HG02885 (cell line): ENCODE measurements around the gene RDH5.
A peak's percentile ranks its signal among the peaks of the same experiment; 100 is the strongest.

Experiments
- ATAC-seq: cut with Tn5 transposase; IDR thresholded peaks from one replicate; pipeline ENCODE4 v1.9.1; 2021; ENCODE audit warnings: mild to moderate bottlenecking; ENCODE audit not compliant: unreplicated experiment, poor library complexity

Gene RDH5

DNA sequence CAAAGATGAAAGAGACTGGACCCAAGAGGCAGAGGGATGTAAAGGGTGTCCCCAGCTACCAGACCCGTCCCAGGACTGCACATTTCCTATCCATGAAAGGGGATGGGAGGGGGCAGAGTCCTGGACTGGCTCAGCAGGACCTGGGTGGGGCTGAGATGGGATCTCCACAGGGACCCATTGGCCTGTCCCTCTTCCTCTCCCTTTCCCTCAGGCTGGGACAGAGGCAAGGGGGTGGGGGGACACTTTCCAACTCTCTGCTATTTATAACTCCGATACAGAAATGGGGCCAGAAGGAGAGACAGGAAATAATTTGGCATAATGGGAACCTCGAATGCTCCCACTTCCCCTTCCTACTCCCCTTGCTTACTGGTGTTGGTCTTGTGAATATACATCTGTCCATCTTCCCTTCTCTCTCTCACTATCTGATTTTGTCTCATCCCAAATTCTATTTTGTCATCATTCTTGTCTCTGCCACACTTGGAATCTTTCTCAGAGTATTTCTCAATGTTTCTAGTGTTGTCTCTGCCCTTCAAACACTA is 11.4 kb upstream of the RDH5 start:
- no peak for ATAC-seq

DNA sequence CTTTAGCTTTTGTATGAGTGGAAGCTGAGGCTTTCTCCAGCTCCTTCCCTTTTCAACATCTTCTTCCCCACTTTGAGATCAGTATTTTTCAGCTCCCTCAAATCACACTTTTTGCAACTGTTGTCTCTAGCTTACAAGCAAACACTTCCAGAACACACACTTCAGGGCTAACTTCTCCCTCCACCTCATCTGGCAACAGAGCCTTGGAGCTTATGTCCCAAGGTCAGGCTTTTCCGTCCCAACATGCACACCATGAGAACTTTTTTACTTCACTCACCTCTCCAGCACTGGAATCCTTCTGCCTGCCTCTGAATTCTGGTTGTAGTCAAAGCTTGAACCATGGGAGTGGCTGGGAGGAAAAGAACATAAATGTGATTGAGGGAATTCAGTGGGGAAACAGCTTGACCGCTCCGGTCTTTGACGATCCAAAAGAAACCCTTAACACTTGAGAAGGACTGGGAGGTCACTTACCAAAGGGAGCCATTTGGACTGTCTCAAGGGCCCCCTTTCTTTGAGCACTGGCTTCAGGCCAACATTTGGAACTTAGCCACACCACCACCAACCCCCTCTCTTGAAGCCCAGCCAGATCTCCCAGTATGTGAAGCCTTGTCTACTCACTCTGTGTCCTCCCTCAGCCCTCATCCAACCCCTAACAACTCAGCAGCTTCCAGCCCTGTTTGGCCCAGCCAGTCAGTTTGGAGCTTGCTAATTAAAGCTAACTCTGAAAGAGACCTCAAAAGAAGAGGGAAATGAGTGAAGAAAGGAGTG is 8.2 kb upstream of the RDH5 start:
- ATAC-seq = no peak

DNA sequence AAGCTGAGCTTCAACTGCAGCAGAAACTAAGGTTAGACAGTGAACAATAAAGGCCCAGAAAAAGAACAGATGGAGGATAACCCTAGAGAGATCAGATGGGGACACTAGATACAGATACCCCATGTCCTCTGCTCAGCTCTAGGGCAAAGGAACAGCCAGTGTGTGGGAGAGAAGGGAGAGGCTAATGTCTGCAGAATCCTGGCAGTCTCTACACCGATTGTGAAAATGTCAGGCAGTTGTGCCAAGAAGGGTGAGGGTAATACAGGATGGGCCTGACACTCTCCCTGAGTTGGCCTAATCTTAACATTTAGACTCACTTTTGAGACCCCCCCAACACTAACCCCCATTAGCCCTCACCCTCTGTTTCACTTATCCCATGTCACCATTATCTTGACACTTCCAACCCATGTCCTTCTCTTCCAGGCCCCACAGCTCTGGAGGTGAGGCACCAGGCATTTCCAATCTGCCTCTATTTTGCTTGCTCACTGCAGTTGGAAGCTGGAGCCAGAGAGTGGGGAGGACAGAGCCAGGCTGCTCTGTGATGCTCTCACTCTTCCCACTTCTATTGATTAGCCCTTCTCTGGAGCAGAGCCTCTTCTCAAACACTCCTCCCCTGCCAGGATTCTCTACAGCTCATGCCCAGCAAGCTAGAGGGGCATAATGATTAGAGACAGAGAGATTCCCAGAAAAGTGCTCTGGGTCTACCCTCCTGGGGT is 7.3 kb upstream of the RDH5 start:
- ATAC-seq = no peak

DNA sequence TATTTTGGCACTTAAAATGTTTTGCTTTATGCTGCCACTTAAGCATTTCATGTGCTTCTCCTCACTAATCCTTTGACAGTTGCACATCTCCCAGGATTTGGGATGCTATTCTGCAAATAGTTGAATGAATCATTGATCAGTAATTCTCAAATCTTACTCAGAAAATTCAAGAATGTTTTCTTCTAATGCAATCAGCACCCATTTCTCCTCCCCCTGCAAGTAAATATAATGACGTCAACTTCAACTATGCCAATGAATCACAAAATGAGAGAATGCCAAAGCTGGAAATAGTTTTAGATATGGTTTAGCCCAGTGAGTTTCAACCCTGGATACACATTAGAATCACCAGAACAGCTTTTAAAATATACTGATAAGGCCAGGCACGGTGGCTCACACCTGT is 6.5 kb upstream of the RDH5 start:
- no peak for ATAC-seq

DNA sequence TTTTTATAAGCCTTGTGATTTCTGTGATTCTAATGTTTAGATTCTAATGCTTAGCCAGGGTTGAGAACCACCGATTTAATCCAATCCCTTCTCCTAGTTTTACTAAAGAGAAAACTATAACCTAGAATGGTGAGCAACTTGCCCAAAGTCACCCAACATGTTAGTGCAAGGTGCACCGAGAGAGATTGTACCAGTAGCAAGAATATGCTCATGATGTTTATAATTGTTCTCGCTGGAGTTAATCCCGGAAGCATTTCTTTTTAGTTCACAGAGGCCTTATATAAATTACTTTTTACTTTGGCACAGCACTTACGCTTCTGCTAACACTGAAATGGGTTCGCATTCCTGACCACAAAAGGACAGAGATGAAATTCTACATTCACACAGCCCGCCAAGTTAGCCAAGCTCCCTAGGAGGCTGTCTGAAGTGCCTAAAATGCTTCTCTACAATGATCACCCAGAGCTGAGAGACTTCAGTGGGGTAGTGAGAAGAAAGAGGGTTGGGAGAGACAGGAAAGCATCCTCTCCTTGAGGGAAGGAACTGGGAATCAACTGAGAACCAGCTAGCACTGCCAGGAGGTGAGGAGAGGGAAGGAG is 4.9 kb upstream of the RDH5 start:
- no peak for ATAC-seq

DNA sequence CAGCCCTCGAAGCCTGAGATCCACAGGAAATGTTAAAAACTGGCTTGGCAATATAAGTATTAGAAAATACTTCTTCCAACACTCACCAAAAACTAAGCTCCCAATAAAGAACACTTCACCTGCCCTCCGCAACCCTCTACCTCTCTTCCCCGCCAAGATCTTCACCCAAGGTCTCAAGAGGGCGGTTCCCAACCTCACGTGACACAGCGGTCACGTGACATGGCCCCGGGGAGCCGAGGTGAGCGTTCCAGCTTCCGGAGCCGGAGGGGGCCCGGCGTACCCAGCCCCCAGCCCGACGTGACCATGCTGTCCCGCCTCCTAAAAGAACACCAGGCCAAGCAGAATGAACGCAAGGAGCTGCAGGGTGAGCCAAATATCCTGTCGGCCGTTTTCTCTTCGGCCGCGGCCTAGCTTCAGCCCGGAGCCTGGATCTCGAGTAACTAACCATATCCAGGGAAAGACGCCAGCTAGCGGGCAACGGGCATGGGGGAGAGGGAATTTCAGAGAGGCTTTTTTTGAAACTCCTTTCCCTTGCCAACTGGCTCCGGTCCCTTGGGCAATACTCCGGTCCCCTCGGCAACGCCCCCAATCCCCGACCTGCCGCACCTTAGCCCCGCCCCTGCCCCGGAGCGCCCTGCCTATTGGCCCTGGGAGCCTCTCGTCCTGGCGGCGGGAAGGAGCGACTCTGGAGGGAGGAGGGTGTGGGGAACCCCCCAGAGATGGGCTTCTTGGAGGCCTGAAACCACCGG is 4.2 kb upstream of the RDH5 start, which contains the start of gene BLOC1S1:
BLOC1S1 (plus strand) TSS at position 214 of the 749 bp plus-strand sequence; CDS start at position 220, 6 bp downstream.
- ATAC-seq = peak; percentile 93

- ATAC-seq = peak; percentile 31
These were observed 3.6 kb upstream of the RDH5 start for GRCh38 chr12:55716582-55716957.

GRCh38 chr12:55717011-55718007 is 2.9 kb upstream of the RDH5 start:
- ATAC-seq = no peak

GRCh38 chr12:55718015-55718414 is 2.2 kb upstream of the RDH5 start:
- ATAC-seq = no peak

DNA sequence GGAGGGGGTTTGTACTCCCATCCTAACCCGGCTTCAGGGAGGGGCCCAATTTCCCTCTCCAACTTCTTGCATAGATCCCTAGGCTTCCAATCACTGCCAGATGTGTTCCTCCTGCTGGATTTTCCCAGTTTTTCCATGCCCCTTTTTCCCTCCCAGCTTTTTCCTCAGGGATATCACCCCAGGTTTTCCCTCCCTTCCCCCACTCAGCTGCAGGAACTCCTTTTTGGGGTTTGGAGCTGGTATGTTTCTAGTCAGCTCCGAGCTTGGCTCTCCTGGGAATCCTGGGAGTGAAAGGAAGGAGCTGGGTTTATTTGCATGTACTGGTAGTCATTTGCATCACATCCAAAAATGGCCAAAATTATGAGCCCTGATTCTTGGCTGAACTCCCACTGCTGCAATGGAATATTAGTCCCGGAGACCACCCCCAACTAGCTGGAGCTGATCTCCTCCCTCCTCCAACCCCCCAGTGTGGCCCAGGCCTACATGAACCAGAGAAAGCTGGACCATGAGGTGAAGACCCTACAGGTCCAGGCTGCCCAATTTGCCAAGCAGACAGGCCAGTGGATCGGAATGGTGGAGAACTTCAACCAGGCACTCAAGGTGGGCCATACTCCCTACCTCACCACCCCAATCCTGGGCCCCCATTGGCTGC is 1.4 kb upstream of the RDH5 start:
- ATAC-seq = no peak

DNA sequence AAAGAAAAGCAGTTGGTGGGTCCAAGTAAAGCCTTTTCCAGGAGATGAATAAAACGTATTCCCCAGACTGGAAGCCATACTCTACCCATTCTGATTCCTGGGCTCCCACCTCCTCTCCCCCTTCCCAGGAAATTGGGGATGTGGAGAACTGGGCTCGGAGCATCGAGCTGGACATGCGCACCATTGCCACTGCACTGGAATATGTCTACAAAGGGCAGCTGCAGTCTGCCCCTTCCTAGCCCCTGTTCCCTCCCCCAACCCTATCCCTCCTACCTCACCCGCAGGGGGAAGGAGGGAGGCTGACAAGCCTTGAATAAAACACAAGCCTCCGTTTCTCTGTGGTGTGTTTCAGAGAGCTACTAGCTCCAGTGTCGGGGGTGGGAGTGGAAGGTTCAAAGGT is 822 bp upstream of the RDH5 start:
- ATAC-seq = no peak

DNA sequence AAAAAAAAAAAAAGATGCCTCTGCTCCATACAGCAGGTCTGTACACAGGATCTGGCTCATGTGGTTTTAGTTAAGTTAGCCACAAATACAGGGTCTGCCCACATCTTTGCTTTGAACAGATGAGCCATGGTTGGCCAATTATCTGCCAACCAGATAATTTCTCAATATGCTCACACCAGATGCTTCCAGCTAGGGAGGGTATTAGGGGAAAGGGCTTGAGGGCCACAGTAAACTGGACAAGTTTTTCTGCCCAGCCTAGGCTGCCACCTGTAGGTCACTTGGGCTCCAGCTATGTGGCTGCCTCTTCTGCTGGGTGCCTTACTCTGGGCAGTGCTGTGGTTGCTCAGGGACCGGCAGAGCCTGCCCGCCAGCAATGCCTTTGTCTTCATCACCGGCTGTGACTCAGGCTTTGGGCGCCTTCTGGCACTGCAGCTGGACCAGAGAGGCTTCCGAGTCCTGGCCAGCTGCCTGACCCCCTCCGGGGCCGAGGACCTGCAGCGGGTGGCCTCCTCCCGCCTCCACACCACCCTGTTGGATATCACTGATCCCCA is 776 bp downstream of the RDH5 start:
- ATAC-seq = no peak

DNA sequence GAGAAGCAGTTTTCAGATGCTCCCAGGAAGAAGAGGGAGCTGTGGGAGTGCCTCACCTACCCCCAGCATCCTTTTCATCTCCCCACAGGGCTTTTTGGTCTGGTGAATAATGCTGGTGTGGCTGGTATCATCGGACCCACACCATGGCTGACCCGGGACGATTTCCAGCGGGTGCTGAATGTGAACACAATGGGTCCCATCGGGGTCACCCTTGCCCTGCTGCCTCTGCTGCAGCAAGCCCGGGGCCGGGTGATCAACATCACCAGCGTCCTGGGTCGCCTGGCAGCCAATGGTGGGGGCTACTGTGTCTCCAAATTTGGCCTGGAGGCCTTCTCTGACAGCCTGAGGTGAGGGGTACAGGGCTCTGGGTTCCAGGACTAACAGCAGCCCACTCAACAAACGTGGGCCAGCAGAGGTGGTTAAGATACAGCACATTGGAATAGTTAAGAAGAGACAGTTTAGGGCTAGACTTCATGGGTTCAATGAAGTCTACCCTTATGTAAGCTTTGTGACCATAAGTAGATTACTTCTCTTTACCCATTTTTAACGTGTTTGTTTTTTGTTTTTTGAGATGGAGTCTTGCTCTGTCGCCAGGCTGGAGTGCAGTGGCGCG is 1.5 kb downstream of the RDH5 start:
- no peak for ATAC-seq

DNA sequence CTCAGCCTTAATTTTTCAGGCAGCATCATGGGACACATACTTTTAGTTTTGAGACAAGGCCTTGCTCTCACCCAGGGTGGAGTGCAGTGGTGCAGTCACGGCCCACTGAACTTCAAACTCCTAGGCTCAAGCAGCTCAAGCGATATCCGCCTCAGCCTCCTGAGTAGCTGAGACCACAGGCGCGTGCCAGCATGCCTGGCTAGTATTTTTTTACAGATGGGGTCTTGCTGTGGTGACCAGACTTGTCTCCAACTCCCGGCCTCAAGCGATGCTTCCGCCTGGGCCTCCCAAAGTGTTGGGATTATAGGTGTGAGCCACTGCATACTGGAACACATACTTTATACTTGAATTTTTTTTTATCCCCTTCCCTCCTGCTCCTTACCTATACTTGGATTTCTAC is 2.8 kb downstream of the RDH5 start:
- ATAC-seq = no peak

GRCh38 chr12:55723516-55724225 is 3.5 kb downstream of the RDH5 start:
- ATAC-seq = no peak

GRCh38 chr12:55724226-55724939 is 4.2 kb downstream of the RDH5 start:
- peak; percentile 27 for ATAC-seq

DNA sequence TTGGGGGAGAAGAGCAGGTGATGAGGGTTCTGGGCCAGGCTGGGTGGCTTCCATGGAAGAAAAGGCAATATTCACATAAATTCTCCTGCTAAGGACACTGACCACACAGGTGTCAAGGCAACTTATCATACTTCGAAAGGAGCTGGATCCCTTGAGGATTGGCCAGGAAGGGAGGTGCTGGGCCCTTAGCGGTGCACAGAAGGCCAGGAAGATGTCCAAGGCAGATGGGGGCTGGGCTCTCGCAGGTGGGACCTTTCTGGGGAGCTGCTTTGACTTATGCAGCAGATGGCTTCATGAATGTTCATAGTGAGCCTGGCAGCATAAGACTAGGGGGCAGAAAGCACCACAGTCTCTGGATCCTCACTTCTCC is 4.7 kb downstream of the RDH5 start:
- no peak for ATAC-seq
